Hematopoietic multipotent progenitor cell treated with erythropoietin and hydrocortisone succinate and interleukin-3 and kit ligand, for 15 days (in vitro differentiated cells): ENCODE results near the gene ROCK1.
"Not testable (repeated sequence)": the region's sequence is repeated elsewhere in the genome, so short reads cannot be mapped to it uniquely, and the experiment has no call there.

Source experiments
- DNase-seq: peaks from one replicate; pipeline ENCODE4 v3.0.0-alpha.2; 2015; ENCODE audit warnings: low spot score

ROCK1 gene

DNA sequence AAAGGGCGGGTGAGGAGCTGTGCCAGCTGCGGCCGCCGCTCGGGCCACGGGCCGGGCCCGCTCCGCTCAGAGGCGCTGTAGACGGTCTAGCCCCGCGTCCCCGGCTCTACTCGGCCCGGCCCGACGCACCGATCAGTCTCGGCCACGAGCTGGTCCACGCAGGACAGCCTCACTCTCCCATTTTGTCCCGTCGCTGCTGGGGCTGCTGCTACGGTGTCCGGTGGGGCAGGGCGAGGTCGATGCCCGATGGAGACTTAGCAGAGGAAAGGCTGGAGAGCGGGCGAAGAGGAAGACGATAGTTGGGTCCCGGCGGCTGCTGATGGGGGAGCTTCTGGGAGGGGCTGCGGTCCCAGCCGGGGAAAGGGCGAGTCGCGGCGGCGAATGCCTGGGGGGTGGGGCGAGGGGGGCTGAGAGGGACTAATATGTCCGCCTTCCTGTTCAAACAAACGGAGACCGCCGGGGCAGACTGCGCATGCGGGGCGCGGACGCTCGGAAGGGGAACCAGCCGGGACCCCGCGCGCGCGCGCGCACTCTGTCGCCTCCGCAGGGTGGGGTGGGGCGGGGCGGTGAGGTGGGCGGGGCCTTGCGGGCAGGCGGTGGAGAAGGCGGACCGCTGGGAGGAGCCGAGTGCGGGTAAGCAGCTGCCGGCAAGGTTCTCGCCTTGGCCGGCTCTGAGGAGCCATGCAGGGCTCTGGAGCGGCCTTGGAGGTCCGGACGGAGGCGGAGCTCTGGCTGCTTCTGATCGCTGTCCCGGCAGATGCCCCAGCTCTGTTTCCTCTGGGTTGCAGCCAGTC lies at the start of gene ROCK1:
Gene ROCK1 (minus strand): TSS at position 468 of the 794 bp plus-strand sequence. CDS start 903 bp downstream, outside the sequence.
- peak; percentile 89 for DNase-seq

DNA sequence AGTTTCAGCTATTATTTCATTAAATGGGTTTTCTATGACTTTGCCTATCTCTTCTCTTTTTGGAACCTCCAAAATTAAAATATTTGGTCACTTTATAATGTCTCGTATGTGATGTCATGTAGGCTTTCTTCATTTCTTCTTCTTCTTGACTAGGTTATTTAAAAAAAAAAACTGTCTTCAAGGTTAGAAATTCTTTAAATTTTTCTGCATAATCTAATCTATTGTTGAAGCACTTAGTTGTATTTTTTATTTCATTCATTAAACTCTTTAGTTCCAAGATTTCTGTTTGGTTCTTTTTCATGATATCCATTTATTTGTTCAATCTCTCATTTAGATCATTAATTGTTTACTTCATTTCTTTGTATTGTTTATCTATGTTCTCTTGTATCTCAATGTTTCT lies 43.8 kb upstream of the ROCK1 start:
- no peak for DNase-seq

GRCh38 chr18:21146016-21146415 lies 34.4 kb upstream of the ROCK1 start:
- no peak for DNase-seq

DNA sequence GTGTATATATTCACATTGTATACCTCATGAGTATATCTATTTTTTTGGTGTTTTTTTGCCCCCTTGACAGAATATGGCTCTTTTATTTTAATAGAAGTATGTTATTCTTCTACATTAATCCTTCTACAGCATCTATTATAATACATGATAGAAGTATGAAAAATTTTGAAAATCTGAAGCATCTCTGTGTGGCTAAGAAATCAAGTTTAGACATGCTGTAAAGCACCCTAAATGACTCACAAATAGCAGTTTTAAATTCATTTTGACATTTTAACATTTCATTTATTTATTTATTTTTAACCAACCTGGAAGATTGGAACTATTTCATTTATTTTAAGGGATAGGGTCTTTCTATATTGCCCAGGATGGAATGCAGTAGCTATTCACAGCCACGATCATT lies 33.8 kb upstream of the ROCK1 start:
- DNase-seq: no peak

DNA sequence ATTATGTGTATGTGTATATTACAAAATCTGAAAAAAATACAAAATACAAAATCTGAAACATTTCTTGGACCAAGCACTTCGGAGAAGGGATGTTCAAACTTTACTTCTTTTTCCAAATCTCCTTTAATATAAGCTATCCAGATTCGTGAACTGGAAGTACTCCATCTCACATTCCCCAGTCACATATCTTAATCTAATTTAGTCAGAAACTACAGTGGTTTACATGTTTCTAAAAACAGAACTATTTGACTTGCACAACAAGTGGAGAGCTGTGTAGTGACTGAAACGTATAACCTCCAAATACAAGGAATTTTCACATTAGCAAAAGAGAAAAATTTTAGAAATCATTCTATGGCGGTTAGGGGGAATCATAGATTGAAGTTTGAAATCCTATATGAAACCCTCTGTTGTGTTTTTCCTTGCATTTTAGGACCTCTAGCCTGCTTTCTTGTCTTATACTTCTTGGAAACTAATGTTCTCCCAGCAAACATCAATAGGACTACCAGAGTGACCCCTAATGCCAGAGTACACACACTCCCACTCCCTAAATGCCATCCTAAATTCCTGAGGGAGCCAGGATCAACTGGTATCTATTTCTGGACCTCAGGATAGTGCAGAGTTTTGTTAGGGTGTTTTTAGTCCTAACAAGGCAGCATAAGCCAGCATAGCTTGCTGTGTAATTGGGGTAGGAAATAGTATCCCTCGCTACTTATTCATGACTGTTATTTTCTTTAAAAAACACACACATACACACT lies 30.2 kb upstream of the ROCK1 start:
- DNase-seq: no peak

GRCh38 chr18:21137719-21138488 lies 26.3 kb upstream of the ROCK1 start:
- DNase-seq: not testable (repeated sequence)

GRCh38 chr18:21134895-21135294 lies 23.3 kb upstream of the ROCK1 start:
- no peak for DNase-seq

DNA sequence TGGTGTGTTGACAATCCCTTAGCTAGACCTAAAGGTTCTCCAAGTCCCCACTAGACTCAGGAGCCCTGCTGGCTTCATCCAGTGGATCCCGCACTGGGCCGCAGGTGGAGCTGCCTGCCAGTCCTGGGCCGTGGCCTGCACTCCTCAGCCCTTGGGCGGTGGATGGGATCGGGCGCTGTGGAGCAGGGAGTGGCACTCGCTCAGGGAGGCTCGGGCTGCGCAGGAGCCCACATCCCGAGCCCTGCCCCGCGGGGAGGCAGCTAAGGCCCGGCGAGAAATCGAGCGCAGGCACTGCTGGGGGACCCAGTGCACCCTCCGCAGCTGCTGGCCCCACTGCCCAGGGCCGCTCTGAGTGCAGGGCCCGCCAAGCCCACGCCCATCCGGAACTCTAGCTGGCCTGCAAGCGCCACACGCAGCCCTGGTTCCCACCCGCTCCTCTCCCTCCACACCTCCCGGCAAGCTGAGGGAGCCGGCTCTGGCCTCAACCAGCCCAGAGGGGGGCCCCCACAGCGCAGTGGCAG lies 20.8 kb upstream of the ROCK1 start:
- DNase-seq: no peak

DNA sequence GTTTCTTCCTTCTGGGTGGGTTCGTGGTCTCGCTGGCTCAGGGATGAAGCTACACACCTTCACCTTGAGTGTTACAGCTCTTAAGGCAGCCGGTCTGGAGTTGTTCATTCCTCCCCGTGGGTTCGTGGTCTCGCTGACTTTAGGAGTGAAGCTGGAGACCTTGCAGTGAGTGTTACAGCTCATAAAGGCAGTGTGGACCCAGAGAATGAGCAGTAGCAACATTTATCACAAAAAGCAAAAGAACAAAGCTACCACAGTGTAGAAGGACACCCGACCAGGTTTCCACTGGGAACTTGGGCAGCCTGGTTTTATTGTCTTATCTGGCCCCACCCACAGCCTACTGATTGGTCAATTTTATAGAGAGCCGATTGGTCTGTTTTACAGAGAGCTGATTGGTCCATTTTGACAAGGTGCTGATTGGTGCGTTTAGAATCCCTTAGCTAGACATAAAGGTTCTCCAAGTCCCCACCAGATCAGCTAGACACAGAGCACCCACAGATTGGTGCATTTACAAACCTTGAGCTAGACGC lies 20.1 kb upstream of the ROCK1 start:
- no peak for DNase-seq

GRCh38 chr18:21129566-21130216 lies 18.1 kb upstream of the ROCK1 start:
- DNase-seq: no peak

GRCh38 chr18:21123290-21123926 lies 11.8 kb upstream of the ROCK1 start:
- DNase-seq: no peak

GRCh38 chr18:21118806-21119205 lies 7.2 kb upstream of the ROCK1 start:
- no peak for DNase-seq

- DNase-seq: no peak
These were observed 6.0 kb upstream of the ROCK1 start for GRCh38 chr18:21117409-21118131.

- no peak for DNase-seq
These were observed 4.2 kb upstream of the ROCK1 start for GRCh38 chr18:21115519-21116411.

GRCh38 chr18:21112543-21113105 lies 1.0 kb upstream of the ROCK1 start:
- no peak for DNase-seq

- no peak for DNase-seq
These were observed 494 bp upstream of the ROCK1 start for GRCh38 chr18:21112140-21112473.

DNA sequence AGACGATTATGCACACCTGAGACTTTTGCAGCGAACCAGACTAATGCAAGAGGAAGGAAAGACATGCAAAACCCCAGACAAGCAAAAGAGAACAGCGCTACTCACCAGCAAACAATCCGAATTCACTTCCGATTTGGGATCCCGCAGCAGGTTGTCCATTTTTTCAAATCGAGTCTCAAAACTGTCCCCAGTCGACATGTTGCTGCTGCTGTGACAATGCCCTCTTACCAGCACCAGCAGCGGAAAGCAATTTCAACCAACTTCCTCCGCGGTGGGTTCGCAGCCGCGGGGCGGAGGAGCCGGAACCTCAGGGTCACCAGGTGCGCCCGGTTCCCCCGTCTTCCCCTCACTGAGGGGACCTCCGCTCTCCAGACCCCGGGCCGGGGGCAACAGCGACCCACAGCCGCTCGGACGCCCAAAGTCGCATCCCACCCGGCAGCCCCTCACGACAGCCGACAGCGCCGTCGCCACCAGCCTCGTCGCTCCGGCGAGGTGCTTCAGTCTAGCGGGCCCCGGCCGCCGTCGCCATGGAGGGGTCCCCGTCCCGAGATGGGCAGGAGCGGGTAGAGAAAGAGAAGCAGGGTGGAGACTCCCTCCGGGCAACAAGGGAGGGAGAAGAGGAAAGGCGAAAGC lies 784 bp downstream of the ROCK1 start:
- DNase-seq: no peak

GRCh38 chr18:21109936-21110712 lies 1.5 kb downstream of the ROCK1 start:
- DNase-seq: peak; percentile 26
